Thoracic aorta (tissue), 2 donors: Measurements from ENCODE around the gene MAP9. TPM values are rescaled to one million over a fixed set of nuclear protein-coding genes. Genes with fewer than 3 reads are reported as not detected.

Experiments used
- ATAC-seq: fragments of 150-250 bp; one replicate; pipeline ENCODE4 v1.8.0; 2017; ENCODE audit warnings: low read depth; ENCODE audit not compliant: insufficient number of reproducible peaks, low FRiP score
- DNase-seq: peaks from one replicate; pipeline ENCODE4 v3.0.0-alpha.2; 2020; ENCODE audit warnings: low spot score
- H3K27ac ChIP-seq, 2 donors: fragments of 200-600 bp; sonication (generic); 1 replicate in 1 of 2; 2 replicates in 1 of 2; pipeline ENCODE4 v1.5.1; 2016; ENCODE audit warnings: mild to moderate bottlenecking in 2 of 2, moderate library complexity in 2 of 2
- H3K27me3 ChIP-seq: fragments of 200-600 bp; sonication (generic); replicated peaks from 2 replicates; pipeline ENCODE4 v1.6.0; 2016; ENCODE audit warnings: mild to moderate bottlenecking; ENCODE audit not compliant: insufficient read depth
- H3K36me3 ChIP-seq: fragments of 200-600 bp; sonication (generic); one replicate; pipeline ENCODE4 v1.5.1; 2016
- H3K4me1 ChIP-seq, 2 donors: fragments of 200-600 bp; sonication (generic); 1 replicate in 1 of 2; 2 replicates in 1 of 2; pipeline versions ENCODE4 v1.5.1 to v1.6.0; 2016; ENCODE audit warnings: low read depth in 2 of 2, mild to moderate bottlenecking in 1 of 2; ENCODE audit not compliant: control insufficient read depth in 1 of 2
- H3K4me3 ChIP-seq: fragments of 200-600 bp; sonication (generic); 2 replicates; pipeline ENCODE4 v1.5.1; 2016; ENCODE audit warnings: mild to moderate bottlenecking
- H3K9me3 ChIP-seq: fragments of 200-600 bp; sonication (generic); 2 replicates; pipeline ENCODE4 v1.5.1; 2016
- CTCF ChIP-seq: fragments of 200-600 bp; sonication (generic); IDR thresholded peaks from one replicate; pipeline ENCODE4 v1.5.1; 2019; ENCODE audit warnings: antibody characterized with exemption
- total RNA-seq, 2 donors: library from RNA; depleted of rRNA; stranded (reverse); fragments of >200 nt; gene quantifications; one replicate each; pipeline versions ENCODE4 v1.1.0 to v1.2.3, GENCODE V29; 2016

MAP9 gene
- total RNA-seq, 2 donors from 2014 or later: 12.9 to 22.5 TPM

- no peak for ATAC-seq
Measured at GRCh38 chr4:155403886-155404285, 27.1 kb upstream of the MAP9 start.

GRCh38 chr4:155402941-155403340, 26.2 kb upstream of the MAP9 start:
- TF ChIP-seq CTCF: no peak

More at GRCh38 chr4:155403886-155404285, 27.1 kb upstream of the MAP9 start:
- no peaks in the 10 kb centered on the region for H3K9me3 ChIP-seq
- H3K27me3 ChIP-seq: no peaks in the 10 kb centered on the region
- H3K4me3 ChIP-seq: no peak overlapping the region
- no peak overlapping the region for H3K27ac ChIP-seq
- no peaks in the 10 kb centered on the region for H3K36me3 ChIP-seq
- H3K4me1 ChIP-seq: peaks cover 0 to 28% of the 10 kb centered on the region in 2 donors
- no peak for DNase-seq
- TF ChIP-seq CTCF: peak; percentile 29

GRCh38 chr4:155400893-155401292, 24.1 kb upstream of the MAP9 start:
- Histone ChIP-seq H3K27me3 (no peaks in the 10 kb centered on the region), H3K4me3 (no peak overlapping the region), H3K27ac (no peak overlapping the region), H3K9me3 (no peaks in the 10 kb centered on the region), H3K36me3 (no peaks in the 10 kb centered on the region), H3K4me1 (peaks cover 0 to 15% of the 10 kb centered on the region in 2 donors)
- no peak for TF ChIP-seq CTCF
- DNase-seq (no peak), ATAC-seq (no peak)

More at GRCh38 chr4:155402941-155403340, 26.2 kb upstream of the MAP9 start:
- Histone ChIP-seq H3K27ac (no peak overlapping the region), H3K27me3 (no peaks in the 10 kb centered on the region), H3K4me3 (no peak overlapping the region), H3K9me3 (no peaks in the 10 kb centered on the region), H3K4me1 (peaks cover 0 to 28% of the 10 kb centered on the region in 2 donors), H3K36me3 (no peaks in the 10 kb centered on the region)
- DNase-seq: no peak
- ATAC-seq: no peak

- TF ChIP-seq CTCF: no peak
- H3K27ac ChIP-seq: no peak overlapping the region
- no peak overlapping the region for H3K4me3 ChIP-seq
- H3K27me3 ChIP-seq: no peaks in the 10 kb centered on the region
- peaks cover 0 to 7% of the 10 kb centered on the region in 2 donors for H3K4me1 ChIP-seq
- no peak for DNase-seq
- H3K9me3 ChIP-seq: no peaks in the 10 kb centered on the region
- H3K36me3 ChIP-seq: no peaks in the 10 kb centered on the region
- no peak for ATAC-seq
Measured at GRCh38 chr4:155399974-155400697, 23.4 kb upstream of the MAP9 start.

- DNase-seq (no peak), ATAC-seq (peak; percentile 43)
- H3K27ac ChIP-seq: no peak overlapping the region
- no peak overlapping the region for H3K4me3 ChIP-seq
- H3K4me1 ChIP-seq: peaks cover 0 to 5% of the 10 kb centered on the region in 2 donors
- H3K9me3 ChIP-seq: no peaks in the 10 kb centered on the region
- no peaks in the 10 kb centered on the region for H3K36me3 ChIP-seq
- no peak for TF ChIP-seq CTCF
- no peaks in the 10 kb centered on the region for H3K27me3 ChIP-seq
Measured at GRCh38 chr4:155392481-155393184, 15.9 kb upstream of the MAP9 start.
